Progenitor cell of endocrine pancreas (in vitro differentiated cells): Measurements from ENCODE around the gene SLC6A2. TPM values are rescaled to one million over a fixed set of nuclear protein-coding genes. Genes with fewer than 3 reads are reported as not detected.

Experiments used
- total RNA-seq: library from RNA; stranded (reverse); gene quantifications from 2 replicates; pipeline ENCODE4 v1.2.1, GENCODE V29; 2021

SLC6A2 gene
- total RNA-seq, 1 donor from 2014 or later: not detected

Other genes with a start within 250 kb of the SLC6A2 start
- gene MMP2, start 176.8 kb upstream of the SLC6A2 start, total RNA-seq: 5.9 and 8.4 TPM in 2 replicates
- gene LPCAT2, start 146.9 kb upstream of the SLC6A2 start, total RNA-seq: 3.2 and 5.1 TPM in 2 replicates
- gene CAPNS2, start 89.3 kb upstream of the SLC6A2 start, total RNA-seq: not detected in 2 replicates
- not detected in 2 replicates for gene CES1, start 177.1 kb downstream of the SLC6A2 start, total RNA-seq
- gene CES5A, start 219.4 kb downstream of the SLC6A2 start, total RNA-seq: not detected in 2 replicates